HEK293 (cell line): ENCODE measurements around the gene WDR6.

Experiments
- ATF2 ChIP-seq: fragments of 450-650 bp; formaldehyde crosslinking; IDR thresholded peaks from 2 replicates; pipeline ENCODE4 v1.5.1; 2016; ENCODE audit warnings: missing biosample characterization, missing genetic modification characterization, low read depth
- GLI2 ChIP-seq: fragments of 450-650 bp; formaldehyde crosslinking; IDR thresholded peaks from 2 replicates; pipeline ENCODE4; 2017; ENCODE audit warnings: missing biosample characterization, missing genetic modification characterization, low read depth, borderline replicate concordance
- KLF7 ChIP-seq: fragments of 450-650 bp; formaldehyde crosslinking; IDR thresholded peaks from 2 replicates; pipeline ENCODE4 v1.5.1; 2016; ENCODE audit warnings: missing biosample characterization, missing genetic modification characterization, borderline replicate concordance
- KLF8 ChIP-seq: fragments of 450-650 bp; formaldehyde crosslinking; IDR thresholded peaks from 2 replicates; pipeline ENCODE4 v1.5.1; 2016; ENCODE audit warnings: missing biosample characterization, missing genetic modification characterization
- OSR2 ChIP-seq: fragments of 450-650 bp; formaldehyde crosslinking; IDR thresholded peaks from 2 replicates; pipeline ENCODE4 v1.5.1; 2016; ENCODE audit warnings: missing biosample characterization, missing genetic modification characterization
- PRDM1 ChIP-seq: fragments of 450-650 bp; formaldehyde crosslinking; IDR thresholded peaks from 2 replicates; pipeline ENCODE4; 2016; ENCODE audit warnings: missing biosample characterization, missing genetic modification characterization
- PRDM4 ChIP-seq: fragments of 450-650 bp; formaldehyde crosslinking; IDR thresholded peaks from 2 replicates; pipeline ENCODE4 v1.5.1; 2017; ENCODE audit warnings: missing biosample characterization, missing genetic modification characterization
- REST ChIP-seq: fragments of 450-650 bp; formaldehyde crosslinking; IDR thresholded peaks from 2 replicates; pipeline ENCODE4 v1.5.1; 2016; ENCODE audit warnings: missing biosample characterization, missing genetic modification characterization
- SALL2 ChIP-seq: fragments of 450-650 bp; formaldehyde crosslinking; IDR thresholded peaks from 2 replicates; pipeline ENCODE4 v1.5.0; 2017; ENCODE audit warnings: missing biosample characterization, mild to moderate bottlenecking, missing genetic modification characterization, borderline replicate concordance
- TSHZ1 ChIP-seq: fragments of 450-650 bp; formaldehyde crosslinking; IDR thresholded peaks from 2 replicates; pipeline ENCODE4 v1.5.1; 2016; ENCODE audit warnings: missing biosample characterization, missing genetic modification characterization, borderline replicate concordance
- ZNF114 ChIP-seq: fragments of 450-650 bp; formaldehyde crosslinking; IDR thresholded peaks from 2 replicates; pipeline ENCODE4 v1.5.0; 2017; ENCODE audit warnings: missing biosample characterization, missing genetic modification characterization
- ZNF16 ChIP-seq: fragments of 450-650 bp; formaldehyde crosslinking; IDR thresholded peaks from 2 replicates; pipeline ENCODE4 v1.5.1; 2016; ENCODE audit warnings: low read depth, missing biosample characterization, missing genetic modification characterization
- ZNF175 ChIP-seq: fragments of 450-650 bp; formaldehyde crosslinking; IDR thresholded peaks from 2 replicates; pipeline ENCODE4 v1.5.1; 2016; ENCODE audit warnings: missing biosample characterization, missing genetic modification characterization
- ZNF211 ChIP-seq: fragments of 450-650 bp; formaldehyde crosslinking; IDR thresholded peaks from 2 replicates; pipeline ENCODE4 v1.5.1; 2016; ENCODE audit warnings: low read depth, missing biosample characterization, missing genetic modification characterization
- ZNF366 ChIP-seq: fragments of 450-650 bp; formaldehyde crosslinking; conservative IDR thresholded peaks from 2 replicates; pipeline ENCODE4 v1.5.1; 2016; ENCODE audit warnings: missing biosample characterization, missing genetic modification characterization
- ZNF391 ChIP-seq: fragments of 450-650 bp; formaldehyde crosslinking; IDR thresholded peaks from 2 replicates; pipeline ENCODE4 v1.5.1; 2016; ENCODE audit warnings: low read depth, missing biosample characterization, missing genetic modification characterization, borderline replicate concordance
- ZNF426 ChIP-seq: fragments of 450-650 bp; formaldehyde crosslinking; IDR thresholded peaks from 2 replicates; pipeline ENCODE4 v1.5.1; 2017; ENCODE audit warnings: missing biosample characterization, missing genetic modification characterization, mild to moderate bottlenecking, inconsistent platforms, moderate library complexity
- ZNF529 ChIP-seq: fragments of 450-650 bp; formaldehyde crosslinking; IDR thresholded peaks from 2 replicates; pipeline ENCODE4 v1.5.1; 2017; ENCODE audit warnings: missing genetic modification characterization, missing biosample characterization; ENCODE audit not compliant: insufficient replicate concordance
- ZNF530 ChIP-seq: fragments of 450-650 bp; formaldehyde crosslinking; IDR thresholded peaks from 2 replicates; pipeline ENCODE4 v1.5.1; 2016; ENCODE audit warnings: low read depth, missing biosample characterization, missing genetic modification characterization
- ZNF555 ChIP-seq: fragments of 450-650 bp; formaldehyde crosslinking; conservative IDR thresholded peaks from 2 replicates; pipeline ENCODE4 v1.5.1; 2017; ENCODE audit warnings: missing biosample characterization, mild to moderate bottlenecking, missing genetic modification characterization, inconsistent platforms
- ZNF571 ChIP-seq: fragments of 450-650 bp; formaldehyde crosslinking; IDR thresholded peaks from 2 replicates; pipeline ENCODE4 v1.5.0; 2017; ENCODE audit warnings: missing biosample characterization, missing genetic modification characterization
- ZNF600 ChIP-seq: fragments of 450-650 bp; formaldehyde crosslinking; IDR thresholded peaks from 2 replicates; pipeline ENCODE4 v1.5.1; 2016; ENCODE audit warnings: missing biosample characterization, missing genetic modification characterization
- ZNF658 ChIP-seq: fragments of 450-650 bp; formaldehyde crosslinking; IDR thresholded peaks from 2 replicates; pipeline ENCODE4; 2016; ENCODE audit warnings: missing biosample characterization, missing genetic modification characterization
- ZNF677 ChIP-seq: fragments of 450-650 bp; IDR thresholded peaks from 2 replicates; pipeline ENCODE4 v1.5.0; 2018; ENCODE audit warnings: missing biosample characterization, mild to moderate bottlenecking, missing genetic modification characterization, moderate library complexity
- ZNF701 ChIP-seq: fragments of 450-650 bp; formaldehyde crosslinking; IDR thresholded peaks from 2 replicates; pipeline ENCODE4 v1.5.1; 2016; ENCODE audit warnings: missing biosample characterization, missing genetic modification characterization
- ZNF76 ChIP-seq: fragments of 450-650 bp; formaldehyde crosslinking; IDR thresholded peaks from 2 replicates; pipeline ENCODE4; 2016; ENCODE audit warnings: low read depth, missing biosample characterization, missing genetic modification characterization, borderline replicate concordance
- ZNF776 ChIP-seq: fragments of 450-650 bp; formaldehyde crosslinking; IDR thresholded peaks from 2 replicates; pipeline ENCODE4 v1.5.0; 2017; ENCODE audit warnings: missing biosample characterization, missing genetic modification characterization, borderline replicate concordance
- ZNF837 ChIP-seq: fragments of 450-650 bp; formaldehyde crosslinking; IDR thresholded peaks from 2 replicates; pipeline ENCODE4 v1.5.1; 2016; ENCODE audit warnings: missing biosample characterization, missing genetic modification characterization

The WDR6 gene

GRCh38 chr3:49021813-49022687 lies 14.9 kb downstream of the WDR6 start, which contains the start of gene NDUFAF3 (continued):
- 0 out of 2 replicates have a peak, but pooled peaks have one; percentile 23 for TF ChIP-seq TSHZ1 (tag by site-specific recombination)
- no peak for TF ChIP-seq OSR2 (tag by site-specific recombination)
- TF ChIP-seq ZNF837 (tag by site-specific recombination): no peak
- TF ChIP-seq PRDM1 (tag by site-specific recombination): no peak
- TF ChIP-seq ZNF16: no peak
- peak; percentile 38; the same call in 1 of the 2 replicates for TF ChIP-seq REST (tag by site-specific recombination)
- peak; percentile 27; the same call in 1 of the 2 replicates for TF ChIP-seq PRDM4
- no peak for TF ChIP-seq ZNF555
- TF ChIP-seq ZNF658 (tag by site-specific recombination): no peak
- no peak for TF ChIP-seq ZNF530
- no peak for TF ChIP-seq ZNF529
- TF ChIP-seq SALL2: no peak
- peak; percentile 88; the same call in 1 of the 2 replicates for TF ChIP-seq KLF7 (tag by site-specific recombination)
- no peak for TF ChIP-seq ZNF114
- TF ChIP-seq ATF2 (tag by site-specific recombination): peak; percentile 44; the same call in 1 of the 2 replicates
- peak; percentile 96 for TF ChIP-seq KLF8 (tag by site-specific recombination)
- no peak for TF ChIP-seq ZNF571 (tag by site-specific recombination)
- no peak for TF ChIP-seq GLI2 (tag by site-specific recombination)
- TF ChIP-seq ZNF76 (tag by site-specific recombination): peak; percentile 66; the same call in 1 of the 2 replicates
- no peak for TF ChIP-seq ZNF211 (tag by site-specific recombination)
- TF ChIP-seq ZNF701 (tag by site-specific recombination): no peak
- no peak for TF ChIP-seq ZNF677 (tag by site-specific recombination)
- 0 out of 2 replicates have a peak, but pooled peaks have one; percentile 45 for TF ChIP-seq ZNF391 (tag by site-specific recombination)
- peak; percentile 85 for TF ChIP-seq ZNF600 (tag by site-specific recombination)
- no peak for TF ChIP-seq ZNF175 (tag by site-specific recombination)
- no peak for TF ChIP-seq ZNF366
- no peak for TF ChIP-seq ZNF426
- no peak for TF ChIP-seq ZNF776
